ENCODE measurements around the gene SERINC5. TPM values are rescaled to one million over a fixed set of nuclear protein-coding genes. Genes with fewer than 3 reads are reported as not detected.

SERINC5 gene
- polyA plus RNA-seq, 1 of the 3 experiments (the other 2 are of a cell fraction): 4.5 TPM

GRCh38 chr5:80220245-80220897 is 35.5 kb downstream of the SERINC5 start:
- no peaks in the 10 kb centered on the region for H3K9me3 ChIP-seq
- H3K79me2 ChIP-seq (ENCODE audit: insufficient read depth): peaks cover 3% of the 10 kb centered on the region; the same call in 1 of the 2 replicates
- H2AFZ ChIP-seq (ENCODE audit: low read depth): no peak overlapping the region
- no peaks in the 10 kb centered on the region for H3K9me2 ChIP-seq
- no peaks in the 10 kb centered on the region for H3K36me3 ChIP-seq (replicated peaks in 1 of 2; ENCODE audit: control insufficient read depth in 1 of 2, insufficient read depth in 2 of 2, low read length in 1 of 2)
- POLR2A ChIA-PET: no interaction called here
- H3K27ac ChIP-seq (ENCODE audit: low read depth in 2 of 2, low read length in 1 of 2): no peak overlapping the region
- H4K20me1 ChIP-seq (ENCODE audit: insufficient read depth): no peaks in the 10 kb centered on the region
- H3K9ac ChIP-seq: no peak overlapping the region
- TF ChIP-seq ELF1 (IDR thresholded peaks at IDR 0.05) (no peak), SMC3 (IDR thresholded peaks at IDR 0.05; ENCODE audit: low read depth, low read length) (no peak), CHD2 (IDR thresholded peaks at IDR 0.05; ENCODE audit: low read length, partially characterized antibody) (no peak), REST (IDR thresholded peaks at IDR 0.05; ENCODE audit: low read depth, low read length) (no peak), RXRA (IDR thresholded peaks at IDR 0.05; ENCODE audit: borderline replicate concordance, low read depth) (no peak), EP300 (IDR thresholded peaks at IDR 0.05; ENCODE audit: borderline replicate concordance in 1 of 2, low read depth in 1 of 2, low read length in 1 of 2) (no peak), NFIC (IDR thresholded peaks at IDR 0.05; ENCODE audit: borderline replicate concordance) (no peak), POLR2AphosphoS5 (IDR thresholded peaks at IDR 0.05; ENCODE audit: low read depth, low read length) (no peak), FOXJ3 (CRISPR knock-in tag; IDR thresholded peaks at IDR 0.05) (no peak), FOSL2 (IDR thresholded peaks at IDR 0.05; ENCODE audit: borderline replicate concordance, low read depth) (no peak), MAX (IDR thresholded peaks at IDR 0.05; ENCODE audit: low read depth) (no peak), TEAD4 (IDR thresholded peaks at IDR 0.05; ENCODE audit: borderline replicate concordance, insufficient read depth) (no peak)
- DNase-seq: no peak
- peaks cover 9% of the 10 kb centered on the region for H3F3A ChIP-seq (replicated peaks; ENCODE audit: insufficient read depth)
- CTCF ChIA-PET: interaction anchor here (1.0 kb wide), 1 partner anchor 453 kb away, joined by 3 read pairs; no protein-coding TSS in a partner anchor
- peaks cover 0 to 4% of the 10 kb centered on the region in 2 experiments; a peak in 1 of 4 replicates for H3K4me1 ChIP-seq (ENCODE audit: control insufficient read depth in 1 of 2, insufficient read depth in 2 of 2, low read depth in 1 of 2, low read length in 1 of 2)
- WGBS (ENCODE audit: low lambda C conversion rate): 94% methylated on average over 5 of the region's 5 CpGs
- no peak overlapping the region for H3K4me3 ChIP-seq (ENCODE audit: low read depth in 2 of 2, low read length in 1 of 2)
- no peaks in the 10 kb centered on the region for H3K27me3 ChIP-seq (ENCODE audit: insufficient read depth)
- H3K4me2 ChIP-seq: no peak overlapping the region

- Histone ChIP-seq H3K27ac (ENCODE audit: low read depth in 2 of 2, low read length in 1 of 2) (no peak overlapping the region), H3K4me3 (ENCODE audit: low read depth in 2 of 2, low read length in 1 of 2) (no peak overlapping the region), H2AFZ (ENCODE audit: low read depth) (no peak overlapping the region), H3K4me1 (ENCODE audit: control insufficient read depth in 1 of 2, insufficient read depth in 2 of 2, low read depth in 1 of 2, low read length in 1 of 2) (peaks cover 0 to 4% of the 10 kb centered on the region in 2 experiments; a peak in 1 of 4 replicates), H3K27me3 (ENCODE audit: insufficient read depth) (no peaks in the 10 kb centered on the region), H4K20me1 (ENCODE audit: insufficient read depth) (no peaks in the 10 kb centered on the region), H3K36me3 (replicated peaks in 1 of 2; ENCODE audit: control insufficient read depth in 1 of 2, insufficient read depth in 2 of 2, low read length in 1 of 2) (no peaks in the 10 kb centered on the region), H3F3A (replicated peaks; ENCODE audit: insufficient read depth) (peaks cover 9% of the 10 kb centered on the region), H3K79me2 (ENCODE audit: insufficient read depth) (peaks cover 3% of the 10 kb centered on the region; the same call in 1 of the 2 replicates), H3K9ac (no peak overlapping the region), H3K4me2 (no peak overlapping the region), H3K9me2 (no peaks in the 10 kb centered on the region), H3K9me3 (no peaks in the 10 kb centered on the region)
- no peak for DNase-seq
- ChIA-PET POLR2A (interaction anchor here (1.3 kb wide), 1 partner anchor 14 kb away, joined by 3 read pairs; no protein-coding TSS in a partner anchor), CTCF (interaction anchor here (1.6 to 1.7 kb wide), 2 partner anchors 15 to 127 kb away, joined by 4 to 5 read pairs; no protein-coding TSS in a partner anchor)
- 82% methylated on average over 4 of the region's 4 CpGs for WGBS (ENCODE audit: low lambda C conversion rate)
- TF ChIP-seq NRF1 (IDR thresholded peaks at IDR 0.05; ENCODE audit: low read depth, low read length) (no peak), CTCF (IDR thresholded peaks at IDR 0.05) (no peak), MXI1 (IDR thresholded peaks at IDR 0.05; ENCODE audit: low read depth, low read length) (no peak), SIN3A (IDR thresholded peaks at IDR 0.05; ENCODE audit: borderline replicate concordance, low read depth, low read length) (no peak), REST (IDR thresholded peaks at IDR 0.05; ENCODE audit: low read depth, low read length) (no peak), ELF1 (IDR thresholded peaks at IDR 0.05) (no peak), FOSL2 (IDR thresholded peaks at IDR 0.05; ENCODE audit: borderline replicate concordance, low read depth) (no peak)
Observed at GRCh38 chr5:80219391-80219790, 36.5 kb downstream of the SERINC5 start.
